BE2C (cell line): ENCODE data around the gene CTBS.
"Not testable (repeated sequence)": the region's sequence is repeated elsewhere in the genome, so short reads cannot be mapped to it uniquely, and the experiment has no call there.

Experiments
- DNase-seq: peaks from one replicate; pipeline ENCODE4 v3.0.0-alpha.2; 2020
- H3K27me3 ChIP-seq: fragments of 250-450 bp; sonication (Bioruptor Pico); 2 replicates; pipeline ENCODE4 v1.5.1; 2020; ENCODE audit warnings: mild to moderate bottlenecking
- H3K36me3 ChIP-seq: fragments of 250-450 bp; sonication (Bioruptor Pico); 2 replicates; pipeline ENCODE4 v1.5.1; 2020; ENCODE audit warnings: mild to moderate bottlenecking
- H3K4me1 ChIP-seq: fragments of 250-450 bp; sonication (Bioruptor Pico); 2 replicates; pipeline ENCODE4 v1.5.1; 2020
- H3K4me3 ChIP-seq: 2 replicates; pipeline ENCODE4 v1.5.1; 2011; ENCODE audit warnings: low read depth, low read length
- H3K9me3 ChIP-seq: fragments of 250-450 bp; sonication (Bioruptor Pico); 2 replicates; pipeline ENCODE4 v1.5.1; 2020
- CTCF ChIP-seq: IDR thresholded peaks from 2 replicates; pipeline ENCODE4 v1.5.1; 2012; ENCODE audit warnings: mild to moderate bottlenecking, low read depth, low read length

The CTBS gene

DNA sequence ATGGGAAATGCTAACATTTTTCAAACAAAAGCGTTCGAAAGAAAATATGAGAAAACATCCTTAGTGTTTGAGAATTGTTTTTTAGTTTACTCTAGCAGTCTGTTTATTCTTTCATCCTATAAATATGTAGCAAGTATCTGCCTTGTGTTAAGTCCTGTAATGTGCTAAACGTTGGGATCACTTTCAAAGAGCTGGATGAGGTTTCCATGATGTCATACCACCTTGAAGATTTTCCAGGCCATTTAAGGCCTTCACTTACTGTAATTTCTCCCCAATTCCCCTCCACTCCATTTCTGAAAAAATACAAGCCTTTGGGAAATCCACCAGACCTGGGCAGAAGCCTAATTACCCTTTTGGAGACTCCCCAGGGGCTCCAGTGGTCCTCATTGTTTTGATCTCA, 24.2 kb upstream of the CTBS start:
- no peak for TF ChIP-seq CTCF

DNA sequence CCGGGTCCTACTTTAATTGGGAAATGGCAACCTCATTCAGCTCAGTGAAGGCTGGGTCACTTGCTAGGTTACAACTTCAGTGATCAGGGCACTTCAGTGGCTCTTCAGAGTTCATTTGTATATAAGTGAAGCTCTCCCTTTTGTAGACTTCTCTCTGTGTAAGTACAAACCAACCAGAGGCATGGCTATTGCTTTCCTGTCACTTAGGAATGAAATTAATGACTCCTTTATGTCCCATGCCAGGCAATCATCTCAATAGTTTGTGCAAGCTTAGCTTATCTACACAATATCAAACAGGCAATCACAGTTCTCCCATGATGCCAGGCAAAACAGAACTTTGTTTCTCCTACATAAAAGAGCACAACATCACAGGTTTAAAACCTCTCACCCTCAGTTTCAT, 22.8 kb upstream of the CTBS start:
- no peaks in the 10 kb centered on the region for H3K27me3 ChIP-seq
- H3K4me3 ChIP-seq = no peak overlapping the region
- no peaks in the 10 kb centered on the region for H3K36me3 ChIP-seq
- no peaks in the 10 kb centered on the region for H3K9me3 ChIP-seq
- TF ChIP-seq CTCF = no peak
- H3K4me1 ChIP-seq = no peaks in the 10 kb centered on the region
- no peak for DNase-seq

More for the DNA sequence above, 24.2 kb upstream of the CTBS start:
- Histone ChIP-seq H3K9me3 (no peaks in the 10 kb centered on the region), H3K27me3 (no peaks in the 10 kb centered on the region), H3K4me1 (no peaks in the 10 kb centered on the region), H3K4me3 (no peak overlapping the region), H3K36me3 (no peaks in the 10 kb centered on the region)
- no peak for DNase-seq

GRCh38 chr1:84594959-84595358, 20.7 kb upstream of the CTBS start:
- not testable (repeated sequence) for H3K4me1 ChIP-seq, DNase-seq, H3K9me3 ChIP-seq, H3K27me3 ChIP-seq, H3K4me3 ChIP-seq, H3K36me3 ChIP-seq

GRCh38 chr1:84587099-84587498, 12.9 kb upstream of the CTBS start:
- TF ChIP-seq CTCF = no peak
- H3K4me1 ChIP-seq = peaks cover 19% of the 10 kb centered on the region
- H3K27me3 ChIP-seq = no peaks in the 10 kb centered on the region
- no peaks in the 10 kb centered on the region for H3K9me3 ChIP-seq
- no peak for DNase-seq
- no peak overlapping the region for H3K4me3 ChIP-seq
- H3K36me3 ChIP-seq = no peaks in the 10 kb centered on the region

- no peak for TF ChIP-seq CTCF
- no peaks in the 10 kb centered on the region for H3K27me3 ChIP-seq
- no peak overlapping the region for H3K4me3 ChIP-seq
- peaks cover 19% of the 10 kb centered on the region for H3K4me1 ChIP-seq
- H3K9me3 ChIP-seq = no peaks in the 10 kb centered on the region
- H3K36me3 ChIP-seq = no peaks in the 10 kb centered on the region
- no peak for DNase-seq
Measured at GRCh38 chr1:84585803-84586202, 11.6 kb upstream of the CTBS start.

DNA sequence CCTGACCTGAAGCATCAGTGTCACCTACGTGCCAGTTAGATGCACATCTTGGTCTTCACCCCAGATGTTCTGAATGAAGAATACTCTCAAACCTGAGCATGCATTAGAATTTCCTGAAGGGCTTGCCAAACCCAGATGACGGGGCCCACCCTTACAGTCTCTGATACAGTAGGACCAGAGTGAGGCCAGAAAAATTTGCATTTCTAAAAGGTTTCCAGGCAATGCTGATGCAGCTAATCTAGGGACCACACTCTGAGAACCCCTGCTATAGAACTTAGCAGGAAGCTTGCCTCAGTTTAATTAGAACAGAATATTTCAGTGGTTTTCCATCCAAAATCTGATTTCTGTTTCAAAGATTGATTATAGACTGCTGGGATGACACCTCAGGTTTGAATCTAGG, 9.9 kb upstream of the CTBS start:
- Histone ChIP-seq H3K4me3 (no peak overlapping the region), H3K4me1 (peaks cover 19% of the 10 kb centered on the region), H3K9me3 (no peaks in the 10 kb centered on the region), H3K36me3 (no peaks in the 10 kb centered on the region), H3K27me3 (no peaks in the 10 kb centered on the region)
- no peak for TF ChIP-seq CTCF
- no peak for DNase-seq

DNA sequence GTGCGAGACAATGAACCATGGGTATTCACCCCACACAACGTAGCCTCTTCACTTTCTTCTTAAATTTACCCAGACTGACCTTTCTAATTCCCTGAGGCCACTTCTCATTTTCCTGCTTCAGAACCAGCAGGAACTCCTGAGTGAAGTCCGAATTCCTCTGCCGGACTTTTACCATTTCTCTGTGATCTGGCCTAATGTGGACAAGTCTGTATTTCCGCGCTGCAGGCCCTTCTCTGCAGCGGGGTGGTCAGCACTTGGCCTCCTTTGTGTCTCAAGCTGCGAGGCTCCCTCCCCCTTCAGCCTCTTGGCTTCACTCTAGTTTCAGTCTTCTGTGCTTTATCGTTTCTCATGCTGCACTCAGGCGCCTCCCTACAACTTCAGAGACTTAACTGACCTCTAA, 9.4 kb upstream of the CTBS start:
- no peaks in the 10 kb centered on the region for H3K36me3 ChIP-seq
- no peak for DNase-seq
- no peak for TF ChIP-seq CTCF
- H3K4me3 ChIP-seq = no peak overlapping the region; the same call in 1 of the 2 replicates
- H3K9me3 ChIP-seq = no peaks in the 10 kb centered on the region
- H3K4me1 ChIP-seq = peaks cover 19% of the 10 kb centered on the region
- H3K27me3 ChIP-seq = no peaks in the 10 kb centered on the region
